NOMO-1 (cell line): Measurements from ENCODE around the gene HOMEZ.
"Not testable (repeated sequence)": the region's sequence is repeated elsewhere in the genome, so short reads cannot be mapped to it uniquely, and the experiment has no call there.

Experiments used
- DNase-seq, 2 experiments: peaks; one replicate each; lab custom pipeline; 2025; ENCODE audit not compliant: unreplicated experiment in 2 of 2; lab: John Stamatoyannopoulos, UW

HOMEZ gene

GRCh38 chr14:23284654-23285529 lies 1.0 kb downstream of the HOMEZ start:
- DNase-seq: peak in 1 of 2 experiments; percentile 37

DNA sequence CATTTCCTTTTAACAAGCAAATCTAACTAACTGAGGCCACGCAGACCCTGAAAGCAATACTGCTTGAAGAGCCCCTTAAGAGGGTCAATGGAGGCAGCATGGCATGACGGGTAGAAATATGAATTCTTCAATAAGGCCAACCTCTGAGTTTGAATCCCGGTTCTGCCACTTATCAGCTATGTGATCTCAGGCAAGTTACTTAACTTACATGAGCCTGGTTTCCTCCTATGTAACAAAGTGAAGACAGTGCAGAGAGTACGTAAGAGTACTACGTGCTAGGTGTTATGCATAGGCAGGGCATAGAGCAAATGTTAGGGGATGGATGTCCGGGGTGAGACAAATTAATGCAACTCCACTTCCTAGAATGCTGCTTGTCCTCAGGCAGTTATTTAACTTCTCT lies 4.7 kb downstream of the HOMEZ start:
- DNase-seq: no peak

GRCh38 chr14:23277928-23278327 lies 8.0 kb downstream of the HOMEZ start:
- not testable (repeated sequence) for DNase-seq

- DNase-seq: no peak
These were observed 8.7 kb downstream of the HOMEZ start for GRCh38 chr14:23277189-23277588.

DNA sequence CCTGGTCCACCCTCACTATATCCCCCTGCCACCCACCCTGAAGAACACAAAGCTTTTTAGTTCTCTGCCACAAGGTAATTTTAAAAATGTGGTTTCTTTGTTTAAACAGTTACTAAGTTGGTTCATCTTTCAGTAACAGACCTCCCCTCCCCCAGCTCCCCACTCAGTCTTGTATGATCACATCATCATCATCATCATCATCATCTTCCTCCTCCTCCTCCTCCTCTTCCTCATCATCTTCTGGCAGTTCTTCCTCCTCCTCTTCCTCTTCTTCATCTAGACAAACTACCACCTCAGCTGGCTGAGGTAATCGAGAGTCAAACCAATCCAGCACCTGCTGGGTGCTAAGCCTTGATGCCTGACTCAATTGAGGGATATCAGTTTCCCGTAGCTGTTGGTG lies 10.5 kb downstream of the HOMEZ start:
- DNase-seq: no peak

DNA sequence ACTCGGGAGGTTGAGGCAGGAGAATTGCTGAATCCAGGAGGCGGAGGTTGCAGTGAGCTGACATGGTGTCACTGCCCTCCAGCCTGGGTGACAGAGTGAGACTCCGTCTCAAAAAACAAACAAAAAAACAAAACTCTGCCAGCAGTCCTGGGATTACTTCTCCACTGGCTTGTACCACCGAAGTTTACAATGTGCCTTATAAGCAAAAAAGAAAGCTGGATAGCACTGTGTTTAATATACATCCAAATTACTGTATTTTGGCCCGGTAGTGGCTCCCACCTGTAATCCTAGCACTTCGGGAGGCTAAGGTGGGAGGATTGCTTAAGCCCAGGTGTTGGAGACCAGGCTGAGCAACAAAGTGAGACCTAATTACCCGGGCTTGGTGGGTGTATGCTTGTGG lies 16.7 kb downstream of the HOMEZ start:
- DNase-seq: no peak

- DNase-seq: not testable (repeated sequence)
These were observed 25.1 kb downstream of the HOMEZ start for GRCh38 chr14:23260849-23261248.

DNA sequence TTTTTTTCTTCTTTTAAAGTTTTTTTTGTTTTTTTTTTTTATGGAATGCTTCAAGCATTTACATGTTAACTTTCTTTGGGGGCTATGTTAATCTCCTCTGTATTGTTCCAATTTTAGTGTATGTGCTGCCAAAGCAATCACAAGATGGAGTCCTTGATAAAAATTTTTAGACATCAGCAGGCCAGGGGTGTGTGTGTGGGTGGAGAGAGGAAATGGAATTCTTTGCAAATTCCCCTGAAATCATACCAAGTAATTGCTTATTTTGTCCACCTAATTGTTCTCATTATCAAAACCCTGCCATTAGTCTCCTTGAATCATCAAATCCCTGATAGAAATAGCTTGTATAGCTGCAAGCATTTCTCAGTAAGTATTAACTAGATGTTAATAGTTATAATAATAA lies 26.5 kb downstream of the HOMEZ start:
- no peak for DNase-seq

- no peak for DNase-seq
These were observed 27.7 kb downstream of the HOMEZ start for GRCh38 chr14:23258256-23258655.

DNA sequence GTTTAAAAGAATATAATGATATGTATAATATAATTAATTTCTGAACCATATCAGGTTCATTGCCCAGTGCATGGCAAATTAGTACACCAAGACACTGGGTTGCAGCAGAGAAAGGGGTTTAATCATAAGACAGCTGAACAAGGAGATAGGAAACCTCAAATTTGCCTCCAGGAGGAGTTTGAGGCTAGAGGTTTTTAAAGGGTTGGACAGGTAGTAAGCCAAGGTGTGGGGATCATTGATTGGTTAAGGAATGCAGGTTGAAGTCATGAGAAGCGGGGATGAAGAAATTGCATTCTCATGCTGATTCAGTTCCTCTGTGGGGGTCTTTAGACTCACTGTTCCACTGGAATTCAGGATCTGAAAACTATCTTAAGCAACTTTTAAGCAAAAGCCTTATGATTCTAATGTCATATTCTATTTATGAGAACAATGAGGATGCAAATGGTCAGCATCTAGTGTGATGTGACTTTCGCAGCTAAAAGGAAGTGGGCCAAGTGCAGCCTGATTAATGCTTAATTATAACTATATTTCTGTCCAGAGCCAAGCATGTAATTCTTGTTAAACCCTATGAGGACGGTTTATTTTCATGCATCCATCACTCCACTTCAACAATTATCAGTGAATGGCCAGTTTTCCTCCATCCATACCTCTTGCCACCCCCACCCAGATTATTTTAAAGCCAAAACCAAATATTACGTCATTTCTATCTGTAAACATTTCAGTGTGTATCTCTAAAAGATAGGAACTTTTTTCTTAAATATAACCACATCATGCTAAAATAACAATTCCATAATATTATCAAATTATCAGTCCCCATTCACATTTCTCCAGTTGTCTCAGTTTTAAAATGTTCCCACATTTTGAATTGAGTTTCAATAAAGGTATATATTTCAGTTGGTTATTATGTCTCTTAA lies 33.3 kb downstream of the HOMEZ start:
- no peak for DNase-seq

GRCh38 chr14:23252006-23252405 lies 33.9 kb downstream of the HOMEZ start:
- no peak for DNase-seq

GRCh38 chr14:23249824-23250223 lies 36.1 kb downstream of the HOMEZ start:
- DNase-seq: no peak

DNA sequence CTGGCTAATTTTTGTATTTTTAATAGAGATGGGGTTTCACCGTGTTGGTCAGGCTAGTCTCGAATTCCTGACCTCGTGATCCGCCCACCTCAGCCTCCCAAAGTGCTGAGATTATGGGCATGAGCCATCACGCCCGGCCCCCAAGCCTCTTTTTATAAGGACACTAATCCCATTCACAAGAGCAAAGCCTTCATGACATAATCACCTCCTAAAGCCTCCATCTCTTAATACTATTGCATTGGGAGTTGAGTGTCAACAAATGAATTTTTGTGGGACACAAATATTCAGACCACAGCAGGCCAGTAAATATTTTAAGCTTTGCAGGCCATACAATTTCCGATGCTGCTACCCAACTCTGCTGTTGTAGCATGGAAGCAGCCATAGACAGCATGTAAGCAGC lies 37.3 kb downstream of the HOMEZ start:
- DNase-seq: no peak

GRCh38 chr14:23245282-23245681 lies 40.6 kb downstream of the HOMEZ start:
- no peak for DNase-seq

DNA sequence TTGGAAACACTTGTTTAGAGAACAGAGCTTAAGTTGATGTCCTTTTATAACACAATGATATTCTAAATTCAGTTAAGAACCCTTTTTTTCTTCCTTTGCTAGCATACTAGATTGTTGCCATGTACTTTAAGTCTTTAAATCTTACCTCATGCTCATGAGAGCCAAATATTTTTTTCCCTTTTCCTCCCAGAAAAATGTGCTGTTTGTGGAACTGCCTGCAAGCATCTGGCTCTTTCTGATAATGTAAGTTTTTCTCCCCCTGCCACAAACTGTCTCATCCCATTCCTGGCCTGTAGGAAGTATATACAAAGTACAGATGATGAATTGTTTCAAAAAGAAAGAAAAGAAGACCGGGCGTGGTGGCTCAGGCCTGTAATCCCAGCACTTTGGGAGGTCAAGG lies 42.9 kb downstream of the HOMEZ start:
- DNase-seq: no peak

DNA sequence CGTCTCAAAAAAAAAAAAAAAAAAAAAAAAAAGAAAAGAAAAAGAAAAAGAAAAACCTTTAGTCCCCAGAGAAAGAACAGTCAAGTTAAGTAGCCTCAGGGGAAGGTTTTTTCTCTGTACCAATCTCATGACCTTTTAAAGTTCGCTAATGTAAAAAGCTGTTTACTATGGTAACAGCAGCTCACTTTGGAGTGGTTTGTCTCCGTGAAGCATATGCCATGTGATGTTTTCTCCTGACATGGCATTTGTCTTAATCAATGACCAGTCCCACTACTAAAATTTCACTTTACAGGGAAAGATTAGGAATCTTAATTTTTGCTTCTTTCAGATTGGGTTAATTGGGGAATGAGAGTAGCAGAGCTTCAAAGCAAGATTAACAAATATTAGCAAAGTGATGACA lies 43.9 kb downstream of the HOMEZ start:
- no peak for DNase-seq

GRCh38 chr14:23241061-23241715 lies 44.7 kb downstream of the HOMEZ start:
- DNase-seq: not testable (repeated sequence)

DNA sequence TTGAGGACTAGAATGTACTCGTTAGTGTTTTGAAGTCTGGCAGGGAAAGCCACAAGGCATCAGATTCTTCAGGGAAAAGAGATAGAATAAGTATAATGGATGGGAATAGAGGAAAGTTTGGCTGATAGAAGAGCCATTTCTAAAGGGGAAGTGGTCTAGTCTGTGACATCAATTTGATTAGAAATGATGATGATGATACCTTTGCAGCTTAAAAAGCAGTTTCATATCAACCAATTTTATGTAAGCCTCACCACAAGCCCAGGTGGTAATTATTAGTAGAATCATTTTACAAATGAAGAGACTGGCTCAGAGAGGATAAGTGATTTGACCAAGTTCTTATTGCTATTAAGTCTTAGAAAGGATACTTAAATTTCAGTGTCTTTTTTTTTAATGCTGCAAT lies 45.3 kb downstream of the HOMEZ start:
- DNase-seq: no peak

DNA sequence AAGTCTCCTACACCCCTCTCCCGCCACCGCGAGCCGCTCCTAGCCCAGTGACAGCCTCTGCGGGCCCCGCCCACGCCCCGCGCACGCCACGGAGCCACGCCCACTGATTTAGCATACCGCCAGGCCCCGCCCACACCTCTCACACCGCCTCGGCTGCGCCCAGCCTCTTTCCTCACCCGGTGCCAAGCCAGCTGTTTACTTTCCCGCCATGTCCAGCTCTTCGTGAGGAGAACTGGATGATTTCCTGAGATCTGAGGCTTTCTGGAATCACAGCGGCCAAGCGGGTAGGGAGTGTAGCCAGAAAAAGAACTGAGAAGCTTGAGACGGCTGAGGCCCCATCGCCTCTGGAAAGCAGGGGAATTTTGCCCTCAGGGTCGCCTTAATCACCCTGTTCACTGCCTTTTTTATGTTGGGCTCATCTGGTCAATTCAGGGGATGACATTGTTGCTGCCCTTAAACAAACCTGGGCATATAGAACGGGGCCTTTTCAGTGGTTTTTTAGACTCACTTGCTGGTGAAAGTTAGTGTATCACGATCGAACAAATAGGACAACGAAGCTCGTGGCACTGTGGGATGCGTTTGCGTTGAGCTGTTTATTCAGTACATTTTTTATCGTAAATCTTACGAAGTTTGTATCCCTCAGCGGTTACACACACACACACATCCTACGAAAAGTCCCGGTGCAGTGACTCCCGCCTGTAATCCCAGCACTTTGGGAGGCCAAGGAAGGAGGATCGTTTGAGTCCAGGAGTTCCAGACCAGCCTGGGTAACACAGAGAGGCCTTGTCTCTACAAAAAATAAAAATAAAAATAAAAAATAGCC lies 47.9 kb downstream of the HOMEZ start, which contains the start of gene RNF212B:
TSS of gene RNF212B (plus strand) at position 165 of the 823 bp plus-strand sequence. CDS start 2,410 bp downstream, outside the sequence.
- peak; percentile 76 to 91 for DNase-seq

DNA sequence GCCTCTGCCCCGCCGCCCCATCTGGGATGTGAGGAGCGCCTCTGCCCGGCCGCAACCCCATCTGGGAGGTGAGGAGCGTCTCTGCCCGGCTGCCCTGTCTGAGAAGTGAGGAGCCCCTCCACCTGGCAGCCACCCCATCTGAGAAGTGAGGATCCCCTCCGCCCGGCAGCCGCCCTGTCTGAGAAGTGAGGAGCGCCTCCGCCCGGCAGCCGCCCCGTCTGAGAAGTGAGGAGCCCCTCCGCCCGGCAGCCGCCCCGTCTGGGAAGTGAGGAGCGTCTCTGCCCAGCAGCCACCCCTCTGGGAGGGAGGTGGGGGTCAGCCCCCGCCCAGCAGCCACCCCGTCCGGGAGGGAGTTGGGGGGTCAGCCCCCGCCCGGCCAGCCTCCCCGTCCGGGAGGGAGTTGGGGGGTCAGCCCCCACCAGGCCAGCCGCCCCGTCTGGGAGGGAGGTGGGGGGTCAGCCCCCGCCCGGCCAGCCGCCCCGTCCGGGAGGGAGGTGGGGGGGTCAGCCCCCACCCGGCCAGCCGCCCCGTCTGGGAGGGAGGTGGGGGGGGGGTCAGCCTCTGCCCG lies 53.6 kb downstream of the HOMEZ start:
- DNase-seq: not testable (repeated sequence)
